Astrocyte (in vitro differentiated cells and primary cell): ENCODE measurements around the gene ADIPOR2. TPM values are rescaled to one million over a fixed set of nuclear protein-coding genes. Genes with fewer than 3 reads are reported as not detected.

ENCODE experiments used
- DNase-seq: peaks from one replicate; pipeline ENCODE4 v3.0.0-alpha.2; 2010; ENCODE audit warnings: low read depth
- FAIRE-seq: peaks from 2 replicates; lab custom pipeline; 2011; peaks lifted over from hg19 to GRCh38; lab: Jason Lieb, UNC
- H2AFZ ChIP-seq: 2 replicates; pipeline ENCODE4 v1.6.0; 2012; ENCODE audit warnings: low read depth, low read length, inconsistent platforms
- H3K27ac ChIP-seq: 2 replicates; pipeline ENCODE4 v1.5.1; 2011; ENCODE audit warnings: low read depth, low read length, inconsistent platforms
- H3K27me3 ChIP-seq: 2 replicates; pipeline ENCODE4 v1.6.0; 2011; ENCODE audit warnings: low read length, inconsistent platforms; ENCODE audit not compliant: insufficient read depth
- H3K36me3 ChIP-seq: 2 replicates; pipeline ENCODE4 v1.5.1; 2011; ENCODE audit warnings: low read length, inconsistent platforms; ENCODE audit not compliant: insufficient read depth
- H3K4me1 ChIP-seq: 2 replicates; pipeline ENCODE4 v1.5.1; 2011; ENCODE audit warnings: low read length, inconsistent platforms; ENCODE audit not compliant: insufficient read depth
- H3K4me2 ChIP-seq: 2 replicates; pipeline ENCODE4 v1.6.0; 2012; ENCODE audit warnings: low read length, inconsistent platforms
- H3K4me3 ChIP-seq: 2 replicates; pipeline ENCODE4 v1.5.1; 2011; ENCODE audit warnings: low read depth, mild to moderate bottlenecking, low read length, inconsistent platforms; ENCODE audit not compliant: insufficient read depth
- H3K79me2 ChIP-seq: 2 replicates; pipeline ENCODE4 v1.6.0; 2012; ENCODE audit warnings: mild to moderate bottlenecking, low read length, inconsistent platforms; ENCODE audit not compliant: insufficient read depth
- H3K9ac ChIP-seq: 2 replicates; pipeline ENCODE4 v1.6.0; 2012; ENCODE audit warnings: mild to moderate bottlenecking, low read length, inconsistent platforms
- H3K9me3 ChIP-seq: 2 replicates; pipeline ENCODE4 v1.5.1; 2012; ENCODE audit warnings: low read depth, mild to moderate bottlenecking, low read length, inconsistent platforms; ENCODE audit not compliant: insufficient read depth
- H4K20me1 ChIP-seq: 2 replicates; pipeline ENCODE4 v1.6.0; 2012; ENCODE audit warnings: low read length, inconsistent platforms; ENCODE audit not compliant: insufficient read depth
- H3K27ac Mint-ChIP-seq: one replicate; pipeline ENCODE4 v1.8.0; 2021; ENCODE audit warnings: mild to moderate bottlenecking, mixed read lengths; ENCODE audit not compliant: unreplicated experiment
- H3K27me3 Mint-ChIP-seq: one replicate; pipeline ENCODE4 v1.8.0; 2021; ENCODE audit warnings: low read depth, mixed read lengths; ENCODE audit not compliant: unreplicated experiment
- H3K36me3 Mint-ChIP-seq: one replicate; pipeline ENCODE4 v1.8.0; 2021; ENCODE audit warnings: low read depth, mixed read lengths; ENCODE audit not compliant: unreplicated experiment
- H3K4me1 Mint-ChIP-seq: one replicate; pipeline ENCODE4 v1.8.0; 2021; ENCODE audit warnings: low read depth, mixed read lengths; ENCODE audit not compliant: unreplicated experiment
- H3K4me3 Mint-ChIP-seq: one replicate; pipeline ENCODE4 v1.8.0; 2021; ENCODE audit warnings: mild to moderate bottlenecking, moderate library complexity, mixed read lengths; ENCODE audit not compliant: unreplicated experiment
- H3K9me3 Mint-ChIP-seq: one replicate; pipeline ENCODE4 v1.8.0; 2021; ENCODE audit warnings: mild to moderate bottlenecking, mixed read lengths; ENCODE audit not compliant: unreplicated experiment
- EZH2 ChIP-seq: IDR thresholded peaks from 2 replicates; pipeline ENCODE4 v1.6.1; 2012; ENCODE audit warnings: mild to moderate bottlenecking, low read length, inconsistent platforms; ENCODE audit not compliant: insufficient read depth
- total RNA-seq: library from RNA; stranded (reverse); gene quantifications from 2 replicates; pipeline ENCODE4 v1.2.1, GENCODE V29; 2021
- TF ChIP-seq, protein P1 (sequence below): IDR thresholded peaks from 2 replicates; pipeline ENCODE4 v1.5.1; 2011; ENCODE audit warnings: low read depth, mild to moderate bottlenecking, inconsistent platforms, low read length, moderate library complexity; ENCODE audit not compliant: insufficient read depth

Gene ADIPOR2
- total RNA-seq, 1 donor from 2014 or later = 56.6 TPM

GRCh38 chr12:1835211-1836131 is 144.6 kb downstream of the ADIPOR2 start:
- no peak overlapping the region for H2AFZ ChIP-seq
- no peak overlapping the region for H3K27ac ChIP-seq
- peaks cover 36% of the 10 kb centered on the region for H3K27me3 ChIP-seq
- DNase-seq (no peak), FAIRE-seq (no peak)
- TF ChIP-seq, protein P1, sequence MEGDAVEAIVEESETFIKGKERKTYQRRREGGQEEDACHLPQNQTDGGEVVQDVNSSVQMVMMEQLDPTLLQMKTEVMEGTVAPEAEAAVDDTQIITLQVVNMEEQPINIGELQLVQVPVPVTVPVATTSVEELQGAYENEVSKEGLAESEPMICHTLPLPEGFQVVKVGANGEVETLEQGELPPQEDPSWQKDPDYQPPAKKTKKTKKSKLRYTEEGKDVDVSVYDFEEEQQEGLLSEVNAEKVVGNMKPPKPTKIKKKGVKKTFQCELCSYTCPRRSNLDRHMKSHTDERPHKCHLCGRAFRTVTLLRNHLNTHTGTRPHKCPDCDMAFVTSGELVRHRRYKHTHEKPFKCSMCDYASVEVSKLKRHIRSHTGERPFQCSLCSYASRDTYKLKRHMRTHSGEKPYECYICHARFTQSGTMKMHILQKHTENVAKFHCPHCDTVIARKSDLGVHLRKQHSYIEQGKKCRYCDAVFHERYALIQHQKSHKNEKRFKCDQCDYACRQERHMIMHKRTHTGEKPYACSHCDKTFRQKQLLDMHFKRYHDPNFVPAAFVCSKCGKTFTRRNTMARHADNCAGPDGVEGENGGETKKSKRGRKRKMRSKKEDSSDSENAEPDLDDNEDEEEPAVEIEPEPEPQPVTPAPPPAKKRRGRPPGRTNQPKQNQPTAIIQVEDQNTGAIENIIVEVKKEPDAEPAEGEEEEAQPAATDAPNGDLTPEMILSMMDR = no peak
- no peak for TF ChIP-seq EZH2
- peaks cover 11% of the 10 kb centered on the region for H3K4me1 ChIP-seq
- Mint-ChIP-seq H3K36me3 (no peaks in the 10 kb centered on the region), H3K9me3 (no peaks in the 10 kb centered on the region), H3K27me3 (peaks cover 56% of the 10 kb centered on the region), H3K4me3 (no peak overlapping the region), H3K4me1 (peaks cover 13% of the 10 kb centered on the region), H3K27ac (no peak overlapping the region)
- H3K4me2 ChIP-seq = no peak overlapping the region
- H3K4me3 ChIP-seq = no peak overlapping the region
- H3K9ac ChIP-seq = no peak overlapping the region
- H4K20me1 ChIP-seq = no peaks in the 10 kb centered on the region
- no peaks in the 10 kb centered on the region for H3K79me2 ChIP-seq
- H3K9me3 ChIP-seq = no peaks in the 10 kb centered on the region
- no peaks in the 10 kb centered on the region for H3K36me3 ChIP-seq

GRCh38 chr12:1836241-1836803 is 145.5 kb downstream of the ADIPOR2 start:
- Histone ChIP-seq H2AFZ (no peak overlapping the region), H3K79me2 (no peaks in the 10 kb centered on the region), H3K27me3 (peaks cover 38% of the 10 kb centered on the region), H3K36me3 (no peaks in the 10 kb centered on the region), H3K4me3 (no peak overlapping the region), H3K9me3 (no peaks in the 10 kb centered on the region), H3K9ac (no peak overlapping the region), H3K4me2 (no peak overlapping the region), H3K4me1 (peaks cover 11% of the 10 kb centered on the region), H4K20me1 (no peaks in the 10 kb centered on the region), H3K27ac (no peak overlapping the region)
- Mint-ChIP-seq H3K27me3 (peaks cover 55% of the 10 kb centered on the region), H3K9me3 (no peaks in the 10 kb centered on the region), H3K36me3 (no peaks in the 10 kb centered on the region), H3K27ac (no peak overlapping the region), H3K4me1 (peaks cover 13% of the 10 kb centered on the region), H3K4me3 (no peak overlapping the region)
- TF ChIP-seq EZH2 = no peak
- TF ChIP-seq, protein P1 = no peak
- DNase-seq = no peak
- no peak for FAIRE-seq
